ENCODE results near the gene TDRD9.

- TF ChIP-seq POLR2AphosphoS5 (IDR thresholded peaks at IDR 0.05; ENCODE audit: low read depth) (no peak), REST (IDR thresholded peaks at IDR 0.05; ENCODE audit: unreplicated experiment) (no peak), EZH2 (IDR thresholded peaks at IDR 0.05; ENCODE audit: low read depth, unreplicated experiment) (no peak), EZH2phosphoT487 (IDR thresholded peaks at IDR 0.05; ENCODE audit: unreplicated experiment) (no peak), JUNB (IDR thresholded peaks at IDR 0.05; ENCODE audit: unreplicated experiment) (no peak), CREB1 (CRISPR knock-in tag; IDR thresholded peaks at IDR 0.05; ENCODE audit: low read depth) (no peak)
- TF ChIP-seq, protein P1, sequence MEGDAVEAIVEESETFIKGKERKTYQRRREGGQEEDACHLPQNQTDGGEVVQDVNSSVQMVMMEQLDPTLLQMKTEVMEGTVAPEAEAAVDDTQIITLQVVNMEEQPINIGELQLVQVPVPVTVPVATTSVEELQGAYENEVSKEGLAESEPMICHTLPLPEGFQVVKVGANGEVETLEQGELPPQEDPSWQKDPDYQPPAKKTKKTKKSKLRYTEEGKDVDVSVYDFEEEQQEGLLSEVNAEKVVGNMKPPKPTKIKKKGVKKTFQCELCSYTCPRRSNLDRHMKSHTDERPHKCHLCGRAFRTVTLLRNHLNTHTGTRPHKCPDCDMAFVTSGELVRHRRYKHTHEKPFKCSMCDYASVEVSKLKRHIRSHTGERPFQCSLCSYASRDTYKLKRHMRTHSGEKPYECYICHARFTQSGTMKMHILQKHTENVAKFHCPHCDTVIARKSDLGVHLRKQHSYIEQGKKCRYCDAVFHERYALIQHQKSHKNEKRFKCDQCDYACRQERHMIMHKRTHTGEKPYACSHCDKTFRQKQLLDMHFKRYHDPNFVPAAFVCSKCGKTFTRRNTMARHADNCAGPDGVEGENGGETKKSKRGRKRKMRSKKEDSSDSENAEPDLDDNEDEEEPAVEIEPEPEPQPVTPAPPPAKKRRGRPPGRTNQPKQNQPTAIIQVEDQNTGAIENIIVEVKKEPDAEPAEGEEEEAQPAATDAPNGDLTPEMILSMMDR (conservative IDR thresholded peaks at IDR 0.05; ENCODE audit: low read depth in 2 of 2) = no peak
Observed at GRCh38 chr14:103887170-103887501, 41.1 kb upstream of the TDRD9 start.

Data from GM23338 (cell line).